Thyroid gland (tissue), 4 donors: ENCODE results near the gene VAMP8.

Experiments
- CTCF ChIP-seq, 6 experiments: fragments of 200-600 bp in 3 of 6; fragments of 450-650 bp in 3 of 6; sonication (generic) in 3 of 6; IDR thresholded peaks; one replicate each; pipeline ENCODE4 v1.5.1; 2016 to 2019; ENCODE audit warnings: antibody characterized with exemption in 6 of 6, mild to moderate bottlenecking in 2 of 6, inconsistent platforms in 1 of 6, moderate library complexity in 1 of 6
- POLR2A ChIP-seq, 2 donors: fragments of 450-650 bp; IDR thresholded peaks; one replicate each; pipeline ENCODE4 v1.6.1; 2017; ENCODE audit warnings: antibody characterized with exemption in 2 of 2, mild to moderate bottlenecking in 2 of 2, moderate library complexity in 1 of 2

- no peak for TF ChIP-seq POLR2A (IDR thresholded peaks at IDR 0.05)
- TF ChIP-seq CTCF (IDR thresholded peaks at IDR 0.05): no peak
These were observed 27.6 kb upstream of the VAMP8 start for GRCh38 chr2:85549826-85550225.
